DND-41 (cell line): ENCODE data around the gene ADIRF.

ENCODE experiments used
- CTCF ChIP-seq: IDR thresholded peaks from 2 replicates; pipeline ENCODE4 v1.5.1; 2012; ENCODE audit warnings: borderline replicate concordance, low read length, moderate library complexity, mild to moderate bottlenecking; ENCODE audit not compliant: poor library complexity, severe bottlenecking; ENCODE audit errors: extremely low read depth
- EZH2 ChIP-seq: IDR thresholded peaks from 3 replicates; pipeline ENCODE4 v1.6.1; 2012; ENCODE audit warnings: borderline replicate concordance, low read depth, mild to moderate bottlenecking, moderate library complexity, low read length, inconsistent platforms; ENCODE audit not compliant: severe bottlenecking

- no peak for TF ChIP-seq CTCF
- no peak for TF ChIP-seq EZH2
Observed at GRCh38 chr10:86938260-86938659, 30.0 kb upstream of the ADIRF start.
